GM19463 (cell line): ENCODE measurements around the gene CLPTM1L.
"Not testable (repeated sequence)": the region's sequence is repeated elsewhere in the genome, so short reads cannot be mapped to it uniquely, and the experiment has no call there.

Experiments
- ATAC-seq: cut with Tn5 transposase; IDR thresholded peaks from one replicate; pipeline ENCODE4 v1.9.1; 2021; ENCODE audit warnings: mild to moderate bottlenecking, moderate library complexity; ENCODE audit not compliant: unreplicated experiment

The CLPTM1L gene

GRCh38 chr5:1294206-1294834, 50.6 kb downstream of the CLPTM1L start:
- ATAC-seq: no peak

DNA sequence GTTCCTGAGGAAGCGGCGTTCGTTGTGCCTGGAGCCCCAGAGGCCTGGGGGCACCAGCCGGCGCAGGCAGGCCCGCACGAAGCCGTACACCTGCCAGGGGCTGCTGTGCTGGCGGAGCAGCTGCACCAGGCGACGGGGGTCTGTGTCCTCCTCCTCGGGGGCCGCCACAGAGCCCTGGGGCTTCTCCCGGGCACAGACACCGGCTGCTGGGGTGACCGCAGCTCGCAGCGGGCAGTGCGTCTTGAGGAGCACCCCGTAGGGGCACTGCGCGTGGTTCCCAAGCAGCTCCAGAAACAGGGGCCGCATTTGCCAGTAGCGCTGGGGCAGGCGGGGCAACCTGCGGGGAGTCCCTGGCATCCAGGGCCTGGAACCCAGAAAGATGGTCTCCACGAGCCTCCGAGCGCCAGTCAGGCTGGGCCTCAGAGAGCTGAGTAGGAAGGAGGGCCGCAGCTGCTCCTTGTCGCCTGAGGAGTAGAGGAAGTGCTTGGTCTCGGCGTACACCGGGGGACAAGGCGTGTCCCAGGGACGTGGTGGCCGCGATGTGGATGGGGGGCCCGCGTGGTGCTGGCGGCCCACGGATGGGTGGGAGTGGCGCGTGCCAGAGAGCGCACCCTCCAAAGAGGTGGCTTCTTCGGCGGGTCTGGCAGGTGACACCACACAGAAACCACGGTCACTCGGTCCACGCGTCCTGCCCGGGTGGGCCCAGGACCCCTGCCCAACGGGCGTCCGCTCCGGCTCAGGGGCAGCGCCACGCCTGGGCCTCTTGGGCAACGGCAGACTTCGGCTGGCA, 51.3 kb downstream of the CLPTM1L start:
- ATAC-seq: no peak

DNA sequence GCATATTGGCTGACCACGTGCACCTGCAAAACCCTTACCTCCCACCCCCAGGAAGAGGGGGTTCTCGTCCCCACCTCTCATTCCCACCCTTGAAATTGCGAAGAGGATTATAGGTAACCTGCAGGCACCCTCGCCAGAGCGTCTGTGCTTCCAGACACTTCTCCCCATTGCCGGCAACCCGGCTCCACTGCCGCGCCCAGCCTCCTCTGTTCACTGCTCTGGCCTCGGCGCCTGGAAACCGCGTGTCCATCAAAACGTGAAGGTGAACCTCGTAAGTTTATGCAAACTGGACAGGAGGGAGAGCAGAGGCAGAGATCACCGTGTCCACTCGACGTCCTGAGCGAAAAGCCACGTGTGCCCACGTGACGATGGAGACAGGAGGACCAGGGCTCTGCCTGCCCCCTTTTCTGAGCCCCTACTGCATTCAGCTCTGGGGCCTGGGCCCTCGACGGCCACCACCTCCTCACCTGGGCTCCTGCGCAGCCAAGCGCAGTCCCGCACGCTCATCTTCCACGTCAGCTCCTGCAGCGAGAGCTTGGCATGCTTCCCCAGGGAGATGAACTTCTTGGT, 52.0 kb downstream of the CLPTM1L start:
- no peak for ATAC-seq

DNA sequence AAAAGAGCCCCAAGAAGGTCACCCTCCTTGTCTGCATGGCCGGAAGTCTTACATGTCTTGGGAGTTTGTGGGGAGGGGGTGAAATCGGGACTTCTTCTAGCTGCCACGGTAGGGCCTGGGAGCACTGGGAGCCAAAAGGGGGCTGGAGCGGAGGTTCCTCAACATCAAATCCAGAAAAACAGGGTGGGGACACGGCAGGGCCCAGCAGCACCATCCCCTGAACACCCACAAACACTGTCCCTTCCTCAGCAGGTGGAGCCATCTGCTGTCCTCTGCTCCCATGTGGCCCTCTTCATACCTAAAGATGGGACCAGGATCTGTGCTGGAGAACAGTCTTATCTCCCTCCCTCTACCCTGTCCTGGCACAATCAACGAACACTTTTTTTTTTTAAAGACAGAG, 52.8 kb downstream of the CLPTM1L start:
- ATAC-seq: no peak

- no peak for ATAC-seq
Observed at GRCh38 chr5:1291611-1292080, 53.3 kb downstream of the CLPTM1L start.

- not testable (repeated sequence) for ATAC-seq
Observed at GRCh38 chr5:1290956-1291355, 53.9 kb downstream of the CLPTM1L start.

DNA sequence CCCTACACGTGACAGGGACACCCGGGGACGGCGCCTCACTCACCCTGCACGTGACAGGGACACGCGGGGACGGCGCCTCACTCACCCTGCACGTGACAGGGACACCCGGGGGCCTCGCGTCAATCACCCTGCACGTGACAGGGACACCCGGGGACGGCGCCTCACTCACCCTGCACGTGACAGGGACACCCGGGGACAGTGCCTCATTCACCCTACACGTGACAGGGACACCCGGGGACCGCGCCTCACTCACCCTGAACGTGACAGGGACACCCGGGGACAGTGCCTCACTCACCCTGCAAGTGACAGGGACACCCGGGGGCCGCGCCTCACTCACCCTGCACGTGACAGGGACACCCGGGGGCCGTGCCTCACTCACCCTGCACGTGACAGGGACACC, 55.3 kb downstream of the CLPTM1L start:
- ATAC-seq: not testable (repeated sequence)

DNA sequence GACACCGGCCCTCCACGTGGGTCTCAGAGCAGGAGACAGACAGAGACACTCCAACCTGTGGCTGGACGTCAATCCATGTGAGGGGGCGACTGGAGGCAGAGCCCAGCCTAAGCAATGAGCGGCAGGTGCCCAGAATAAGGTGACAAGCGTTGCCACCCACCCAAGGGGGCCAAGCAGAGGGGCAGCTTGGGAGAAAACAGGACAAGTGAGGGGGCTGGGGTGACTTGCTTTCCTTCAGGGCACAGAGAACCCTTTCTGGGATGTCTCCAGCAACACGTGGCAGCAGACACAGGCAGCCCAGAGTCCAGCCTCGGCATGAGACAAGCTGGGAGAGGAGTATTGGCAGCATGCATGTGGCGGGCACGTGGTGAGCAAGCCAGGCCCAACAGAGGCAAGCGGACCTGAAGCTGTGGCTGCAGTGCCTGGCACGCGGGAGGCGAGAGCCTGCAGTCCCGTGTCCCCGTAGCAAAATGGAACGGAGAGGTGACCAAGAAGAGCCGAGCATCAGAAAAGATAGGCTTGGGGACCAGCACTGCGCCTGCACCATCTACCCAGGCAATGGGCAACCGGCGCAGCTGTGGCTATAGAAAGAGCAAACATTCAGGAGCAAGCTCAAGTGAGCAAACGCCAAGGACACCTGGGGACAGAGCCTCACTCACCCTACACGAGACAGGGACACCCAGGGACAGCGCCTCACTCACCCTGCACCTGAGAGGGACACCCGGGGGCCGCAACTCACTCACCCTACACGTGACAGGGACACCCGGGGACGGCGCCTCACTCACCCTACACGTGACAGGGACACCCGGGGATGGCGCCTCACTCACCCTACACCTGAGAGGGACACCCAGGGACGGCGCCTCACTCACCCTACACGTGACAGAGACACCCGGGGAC, 56.2 kb downstream of the CLPTM1L start:
- no peak for ATAC-seq

DNA sequence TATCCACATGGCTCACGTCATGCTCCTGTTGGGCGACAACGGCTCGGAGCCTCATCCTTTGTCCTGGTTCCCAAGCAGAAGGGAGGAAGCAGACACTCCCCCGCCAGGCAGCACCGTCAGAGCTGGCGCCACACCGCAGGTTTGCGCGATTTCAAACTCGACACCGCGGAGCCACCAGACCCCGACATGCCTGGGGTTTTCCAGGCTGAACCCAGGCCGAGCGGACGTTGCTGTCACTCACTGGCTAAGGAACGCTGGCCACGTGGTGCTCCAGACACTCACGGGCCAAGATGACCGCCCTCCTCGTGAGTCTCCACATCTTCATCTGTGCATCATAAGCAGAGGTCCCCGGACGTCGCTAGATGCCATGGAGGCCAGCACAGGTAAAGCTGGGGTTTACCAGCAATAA, 59.0 kb downstream of the CLPTM1L start:
- no peak for ATAC-seq

DNA sequence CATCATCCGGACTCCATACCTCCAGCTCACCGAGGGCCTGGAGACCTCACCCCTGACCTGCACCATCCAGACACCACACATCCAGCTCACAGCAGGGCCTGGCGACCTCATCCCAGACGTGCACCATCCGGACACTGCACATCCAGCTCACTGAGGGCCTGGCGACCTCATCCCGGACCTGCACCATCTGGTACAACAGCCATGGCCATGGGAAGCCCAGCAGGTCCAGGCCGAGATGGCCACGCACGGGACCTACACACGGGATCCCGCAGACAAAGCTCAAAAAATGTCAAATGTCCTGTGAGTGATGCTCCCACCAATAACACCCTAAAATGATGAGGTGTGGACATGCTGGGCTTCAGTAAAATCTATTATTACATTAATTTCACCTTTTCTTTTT, 59.8 kb downstream of the CLPTM1L start:
- ATAC-seq: no peak

- ATAC-seq: not testable (repeated sequence)
Observed at GRCh38 chr5:1284336-1284970, 60.4 kb downstream of the CLPTM1L start.

DNA sequence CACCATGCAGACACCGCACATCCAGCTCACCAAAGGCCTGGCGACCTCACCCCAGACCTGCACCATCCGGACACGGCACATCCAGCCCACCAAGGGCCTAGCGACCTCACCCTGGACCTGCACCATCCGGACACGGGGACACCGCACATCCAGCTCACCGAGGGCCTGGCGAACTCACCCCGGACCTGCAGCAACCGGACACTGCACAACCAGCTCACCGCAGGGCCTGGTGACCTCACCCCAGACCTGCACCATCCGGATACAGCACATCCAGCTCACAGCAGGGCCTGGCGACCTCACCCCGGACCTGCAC, 61.2 kb downstream of the CLPTM1L start:
- ATAC-seq: not testable (repeated sequence)

GRCh38 chr5:1282993-1283728, 61.7 kb downstream of the CLPTM1L start:
- not testable (repeated sequence) for ATAC-seq

- ATAC-seq: no peak
Observed at GRCh38 chr5:1282131-1282992, 62.5 kb downstream of the CLPTM1L start.

- no peak for ATAC-seq
Observed at GRCh38 chr5:1281038-1281882, 63.6 kb downstream of the CLPTM1L start.

- no peak for ATAC-seq
Observed at GRCh38 chr5:1280177-1281037, 64.5 kb downstream of the CLPTM1L start.

DNA sequence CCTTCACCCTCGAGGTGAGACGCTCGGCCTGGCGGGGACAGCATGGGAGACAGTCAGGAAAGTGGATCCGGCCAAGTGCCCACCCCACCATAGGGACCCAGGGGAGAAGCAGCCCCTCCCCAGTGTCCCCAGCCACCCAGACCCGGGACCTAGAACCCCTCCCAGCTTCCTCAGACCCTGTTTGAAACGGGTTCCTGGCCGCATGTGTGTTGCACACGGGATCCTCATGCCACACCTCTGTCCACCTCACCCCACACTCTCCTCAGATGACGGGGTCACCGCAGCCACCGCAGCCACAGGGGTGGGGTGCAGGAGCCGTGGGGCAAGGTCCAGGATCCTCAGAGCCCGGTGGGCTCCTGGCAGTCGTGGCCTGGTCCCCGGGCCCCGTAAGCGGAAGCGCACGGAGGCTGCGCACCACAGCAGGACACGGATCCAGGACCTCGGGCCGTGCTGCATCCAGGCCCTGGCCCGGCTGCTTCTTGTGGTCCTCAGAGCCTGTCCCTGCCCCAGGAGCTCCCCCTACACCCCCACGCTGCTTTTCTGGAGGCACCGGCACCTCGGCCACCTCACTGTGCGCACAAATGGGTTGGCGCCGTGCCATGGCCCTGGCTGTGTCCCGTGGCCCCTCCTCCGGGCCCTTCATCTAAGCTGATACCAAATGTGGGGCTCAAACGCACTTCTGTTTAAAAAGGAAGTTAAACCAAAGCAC, 65.3 kb downstream of the CLPTM1L start:
- no peak for ATAC-seq
